GM19452 (cell line): Measurements from ENCODE around the gene GNGT1.
"Not testable (repeated sequence)": the region's sequence is repeated elsewhere in the genome, so short reads cannot be mapped to it uniquely, and the experiment has no call there.

ENCODE experiments used
- ATAC-seq: cut with Tn5 transposase; IDR thresholded peaks from one replicate; pipeline ENCODE4 v1.9.1; 2021; ENCODE audit not compliant: unreplicated experiment

Gene GNGT1

DNA sequence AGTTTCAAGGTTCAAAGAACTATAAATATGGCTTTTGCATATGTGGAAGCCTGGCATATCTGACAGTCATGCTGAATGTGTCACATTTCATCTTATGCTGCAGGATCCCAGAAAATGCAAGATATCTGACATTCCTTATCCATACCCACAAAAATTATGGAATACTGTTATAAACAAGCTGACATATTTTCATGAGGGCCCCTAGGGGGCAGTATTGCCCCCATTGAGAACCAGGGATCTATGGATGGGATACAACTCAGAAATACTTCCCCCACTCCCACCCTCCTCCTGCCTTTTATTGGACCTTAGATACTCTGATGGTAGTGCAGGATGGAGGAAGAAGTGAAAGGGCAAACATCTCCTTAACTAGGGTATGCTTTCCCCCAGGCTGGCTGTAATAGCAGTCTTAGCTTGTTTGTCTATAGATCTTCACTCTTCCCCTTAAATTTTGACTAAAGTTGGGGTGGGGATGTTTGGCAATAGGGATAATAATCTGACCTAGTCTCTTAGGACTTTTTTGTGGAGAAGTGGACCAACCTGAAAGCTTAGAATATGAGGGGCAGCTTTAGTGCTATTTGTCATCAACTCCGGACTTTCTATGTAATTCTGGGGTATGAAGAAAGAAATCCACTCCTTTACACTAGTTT, 3.5 kb upstream of the GNGT1 start:
- ATAC-seq: no peak

DNA sequence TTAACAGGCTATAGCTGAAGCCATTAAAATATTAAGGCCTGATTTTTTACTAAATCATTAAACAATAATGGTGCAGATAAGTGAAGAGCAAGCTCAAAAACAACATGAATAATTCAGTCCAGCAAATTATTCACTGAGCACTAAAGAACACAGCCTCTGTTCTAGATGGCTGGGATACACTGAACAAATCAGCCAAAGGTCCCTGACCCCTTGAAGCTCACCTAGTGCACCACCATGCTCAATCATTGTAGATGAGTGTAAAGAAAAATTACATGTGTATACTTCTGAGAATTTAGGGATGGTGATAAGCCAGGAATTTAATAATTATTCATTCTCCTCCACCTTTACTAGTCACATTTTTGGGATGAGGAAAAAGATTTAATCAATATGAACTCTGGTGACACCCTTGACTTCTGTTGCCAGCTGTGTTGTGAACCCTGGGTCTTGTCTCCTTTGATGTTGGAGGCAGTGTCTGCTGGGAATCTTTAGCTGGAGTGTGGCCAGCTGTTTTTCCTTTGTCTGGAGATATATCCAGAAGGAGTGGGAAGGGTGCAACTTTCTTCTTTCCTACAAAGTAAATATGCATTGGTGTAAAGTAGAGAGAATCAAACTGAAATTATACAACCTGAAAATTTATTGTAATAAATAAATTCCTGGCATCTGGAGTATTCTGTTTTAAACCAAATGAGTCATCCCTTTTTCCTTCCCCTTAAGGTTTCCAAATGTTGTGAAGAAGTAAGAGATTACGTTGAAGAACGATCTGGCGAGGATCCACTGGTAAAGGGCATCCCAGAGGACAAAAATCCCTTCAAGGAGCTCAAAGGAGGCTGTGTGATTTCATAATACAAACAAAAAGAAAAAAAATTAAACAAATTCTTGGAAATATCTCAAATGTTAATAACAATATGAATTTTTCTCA, 4.0 kb downstream of the GNGT1 start:
- ATAC-seq: no peak

- not testable (repeated sequence) for ATAC-seq
Measured at GRCh38 chr7:93911242-93911641, 4.9 kb downstream of the GNGT1 start.

GRCh38 chr7:93911661-93912060, 5.3 kb downstream of the GNGT1 start:
- not testable (repeated sequence) for ATAC-seq

- ATAC-seq: no peak
Measured at GRCh38 chr7:93913197-93913596, 6.8 kb downstream of the GNGT1 start.

GRCh38 chr7:93914581-93915066, 8.3 kb downstream of the GNGT1 start:
- ATAC-seq: no peak

- ATAC-seq: peak; percentile 14
Measured at GRCh38 chr7:93915206-93915842, 9.0 kb downstream of the GNGT1 start.

DNA sequence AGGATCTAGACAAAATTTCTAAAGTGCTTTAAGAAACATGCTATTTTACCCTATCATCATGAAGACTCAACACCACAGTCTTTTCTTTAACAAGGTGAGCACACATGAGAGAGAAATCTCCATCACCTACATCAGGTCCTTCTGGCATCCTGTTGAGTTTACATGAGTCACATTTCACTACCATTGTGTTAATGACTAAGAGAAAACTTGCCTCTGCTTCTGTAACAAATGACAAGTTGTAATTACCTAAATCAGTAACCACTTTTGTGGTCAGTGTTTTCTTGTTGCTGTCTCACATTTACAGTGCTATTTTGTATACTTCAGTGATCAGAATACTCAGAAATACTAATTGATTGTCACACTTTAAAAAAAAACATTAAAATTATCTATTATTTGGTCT, 9.5 kb downstream of the GNGT1 start:
- peak; percentile 89 for ATAC-seq

DNA sequence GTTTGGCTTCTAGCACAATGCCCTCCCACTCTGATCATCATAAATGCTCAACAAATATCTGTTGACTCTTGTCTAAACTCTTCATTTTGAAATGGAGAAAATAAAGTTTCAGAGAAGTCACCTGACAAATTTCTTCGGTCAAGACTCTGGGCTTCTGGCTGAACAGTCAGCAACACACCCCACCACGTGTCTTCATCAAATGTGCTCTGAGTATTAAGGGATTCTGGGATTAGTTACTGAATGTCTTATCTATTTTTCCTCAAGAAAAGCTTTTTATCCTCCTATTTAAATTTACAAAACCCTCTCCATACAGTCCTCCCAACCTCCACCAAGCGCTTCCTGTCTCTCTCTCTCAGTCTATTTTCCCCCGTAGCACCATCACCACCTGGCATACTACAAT, 9.9 kb downstream of the GNGT1 start:
- ATAC-seq: not testable (repeated sequence)

- ATAC-seq: no peak
Measured at GRCh38 chr7:93920496-93921182, 14.3 kb downstream of the GNGT1 start.

- no peak for ATAC-seq
Measured at GRCh38 chr7:93921186-93921585, 14.8 kb downstream of the GNGT1 start.

GRCh38 chr7:93921607-93922566, 15.5 kb downstream of the GNGT1 start, which contains the start of gene GNG11:
TSS of gene GNG11 (plus strand) at chr7:93921735. CDS start at chr7:93922138, 403 bp downstream.
- peak; percentile 95 for ATAC-seq

DNA sequence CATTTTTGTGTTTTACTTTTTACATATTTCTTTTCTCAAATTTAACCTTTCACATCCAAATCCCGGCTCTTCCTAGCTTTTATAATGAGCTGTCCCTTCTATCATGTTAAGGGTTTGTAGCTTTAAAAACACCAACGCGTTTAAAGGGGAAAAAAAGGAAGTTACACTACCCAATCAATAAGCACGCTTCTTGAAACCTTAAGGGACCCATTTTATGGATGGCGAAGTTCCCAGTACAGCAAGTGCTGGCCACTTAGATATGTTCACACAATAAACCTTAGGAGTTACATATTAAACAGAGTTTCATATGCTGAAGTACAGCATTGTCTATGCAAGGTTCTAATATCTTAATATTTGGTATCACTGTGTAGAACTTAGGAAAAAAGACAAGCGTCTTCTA, 16.9 kb downstream of the GNGT1 start:
- no peak for ATAC-seq

- no peak for ATAC-seq
Measured at GRCh38 chr7:93923942-93924341, 17.6 kb downstream of the GNGT1 start.

- ATAC-seq: no peak
Measured at GRCh38 chr7:93926800-93927199, 20.4 kb downstream of the GNGT1 start.

DNA sequence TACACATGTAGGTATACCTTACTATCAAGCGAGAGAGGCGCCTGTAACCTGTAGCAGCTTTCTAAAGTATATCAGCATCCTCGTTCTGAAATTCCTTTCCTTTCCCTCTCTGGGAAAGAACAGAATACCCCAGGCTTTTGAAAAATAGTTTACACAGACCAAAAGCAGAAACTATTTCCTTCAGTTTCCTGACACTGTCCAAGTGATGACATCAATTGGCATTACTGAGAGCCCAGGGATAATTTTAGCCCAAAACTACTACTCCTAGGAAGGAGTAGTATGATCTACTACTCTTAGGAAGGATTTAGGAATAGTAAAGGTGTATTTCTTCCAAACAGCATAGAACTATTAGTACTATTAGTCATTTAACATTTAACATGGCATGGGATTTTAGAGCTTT, 21.2 kb downstream of the GNGT1 start:
- ATAC-seq: no peak

DNA sequence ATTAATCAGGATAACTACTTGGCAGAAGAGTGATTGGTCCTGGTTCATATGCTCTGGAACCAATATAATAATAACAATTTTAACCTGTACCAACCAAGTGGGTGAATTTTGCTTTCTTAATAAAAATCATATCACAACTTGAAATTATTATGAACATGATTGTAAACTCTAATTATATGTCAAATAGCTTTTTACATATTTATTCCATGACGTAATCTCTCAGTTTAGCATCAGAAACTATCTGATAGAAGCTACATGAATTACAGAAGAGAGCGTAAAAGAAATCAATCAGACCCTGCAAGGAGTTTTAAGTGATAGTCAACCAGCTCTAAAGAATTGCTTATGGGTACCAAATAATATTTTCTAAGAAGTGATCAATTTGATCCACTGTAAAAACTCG, 25.3 kb downstream of the GNGT1 start:
- no peak for ATAC-seq

GRCh38 chr7:93933156-93933555, 26.8 kb downstream of the GNGT1 start:
- no peak for ATAC-seq

GRCh38 chr7:93935102-93935501, 28.7 kb downstream of the GNGT1 start:
- no peak for ATAC-seq

- no peak for ATAC-seq
Measured at GRCh38 chr7:93937818-93938217, 31.5 kb downstream of the GNGT1 start.
